Psoas muscle (tissue), 8 donors: ENCODE results near the gene ILF2. TPM values are rescaled to one million over a fixed set of nuclear protein-coding genes. Genes with fewer than 3 reads are reported as not detected.
A peak's percentile ranks its signal among the peaks of the same experiment; 100 is the strongest.

Source experiments
- ATAC-seq, 4 donors: fragments of 200-7000 bp; cut with Tn5 transposase; one replicate each; pipeline ENCODE4 v1.9.1; 2020; ENCODE audit warnings: moderate library complexity in 3 of 4, mild to moderate bottlenecking in 2 of 4
- DNase-seq, 2 donors: peaks; one replicate each; pipeline ENCODE4 v3.0.0-alpha.2; 2020
- H3K27ac ChIP-seq: fragments of 200-600 bp; one replicate; pipeline ENCODE4 v1.8.0; 2022
- H3K27me3 ChIP-seq, 3 donors: fragments of 200-600 bp in 1 of 3; one replicate each; pipeline versions ENCODE4 v1.6.1 to v1.8.0; 2013 to 2022; ENCODE audit warnings: low read length in 2 of 3, mild to moderate bottlenecking in 2 of 3, moderate library complexity in 1 of 3; ENCODE audit not compliant: insufficient read depth in 3 of 3
- H3K36me3 ChIP-seq, 2 donors: fragments of 200-600 bp in 1 of 2; one replicate each; pipeline versions ENCODE4 v1.6.1 to v1.8.0; 2013 to 2022; ENCODE audit warnings: low read depth in 1 of 2, mild to moderate bottlenecking in 1 of 2, moderate library complexity in 1 of 2; ENCODE audit not compliant: insufficient read depth in 1 of 2
- H3K4me1 ChIP-seq: fragments of 200-600 bp; one replicate; pipeline ENCODE4 v1.8.0; 2022
- H3K4me3 ChIP-seq: fragments of 200-600 bp; one replicate; pipeline ENCODE4 v1.8.0; 2022; ENCODE audit warnings: mild to moderate bottlenecking
- H3K9me3 ChIP-seq: fragments of 200-600 bp; one replicate; pipeline ENCODE4 v1.8.0; 2022
- CTCF ChIP-seq: fragments of 200-600 bp; IDR thresholded peaks from one replicate; pipeline ENCODE4 v1.8.0; 2022; ENCODE audit warnings: antibody characterized with exemption
- WGBS, 3 donors: extraction: QIAGEN DNeasy Blood & Tissue Kit; methylation state at CpG; one replicate each; pipeline versions ENCODE4 v1.1.6 to v1.1.7; 2013; 5-methylcytosine and 5-hydroxymethylcytosine counted together
- intact Hi-C, 2 donors: fragments of 100-400 bp; cut with DNase I; formaldehyde crosslinking; loops; one replicate each; pipeline versions ENCODE4 v1.11.0 to v1.14.2; 2022
- polyA plus RNA-seq, 3 donors: library from polyadenylated mRNA; stranded (reverse); fragments of 200-250 nt; gene quantifications; one replicate each; pipeline ENCODE4 v1.2.3, GENCODE V29; 2013
- total RNA-seq, 4 donors: library from RNA; stranded (reverse); fragmentation: NEBNext Ultra II Directional in 2 of 4; extraction: Animal tissue kit (Norgen Biotek cat#: 25700) in 2 of 4; gene quantifications; one replicate each; pipeline versions ENCODE4 v1.2.1 to v1.2.4, GENCODE V29; 2021 to 2023
- donor health status: healthy with polysubstance abuse.
- donor health status: DM: no; HTN: no; CAD: no; lungs with moderate emphysema.
- donor health status: Bipolar disorder and iron deficiency.
- donor health status: healthy.
- donor health status: DM: yes; HTN: yes; CAD: no.
- donor health status: DM: no; HTN: no; CAD: no.
- donor health status: DM: no; HTN: no; CAD: no.
- donor health status: DM: yes; HTN: yes; CAD: no.

The ILF2 gene
- total and polyA plus RNA-seq, 7 donors: 71.7 to 158 (median 99.2) TPM

GRCh38 chr1:153649137-153649862 lies 21.5 kb downstream of the ILF2 start:
- Histone ChIP-seq H3K27me3 (no peaks in the 10 kb centered on the region), H3K9me3 (no peaks in the 10 kb centered on the region), H3K36me3 (peaks cover 10 to 25% of the 10 kb centered on the region in 2 donors), H3K27ac (peak overlapping the region; percentile 82), H3K4me1 (peaks cover 31% of the 10 kb centered on the region), H3K4me3 (no peak overlapping the region)
- WGBS, 3 donors: 56 to 64% (median 56%) methylated on average over 3 of the region's 3 CpGs
- DNase-seq: no peak
- peak in 3 of 4 donors; percentile 11 to 27 (median 20) for ATAC-seq
- intact Hi-C loops: loop anchor here in 1 of 2 donors (1.0 kb wide), 1 partner anchor 9 kb away; no protein-coding TSS in a partner anchor
- no peak for TF ChIP-seq CTCF

- Histone ChIP-seq H3K9me3 (no peaks in the 10 kb centered on the region), H3K27me3 (no peaks in the 10 kb centered on the region), H3K4me3 (no peak overlapping the region), H3K4me1 (peaks cover 42% of the 10 kb centered on the region), H3K27ac (peak overlapping the region; percentile 43), H3K36me3 (peaks cover 13 to 37% of the 10 kb centered on the region in 2 donors)
- TF ChIP-seq CTCF: no peak
- DNase-seq (no peak), ATAC-seq (peak in 3 of 4 donors; percentile 7 to 14 (median 11))
- intact Hi-C loops: no loop called here
- WGBS, 3 donors: 75 to 79% (median 78%) methylated on average over 10 of the region's 10 CpGs
These were observed 22.7 kb downstream of the ILF2 start for GRCh38 chr1:153648000-153648643.

- WGBS, 3 donors: 23 to 66% (median 43%) methylated on average over 2 of the region's 2 CpGs
- H3K4me1 ChIP-seq: peaks cover 50% of the 10 kb centered on the region
- no peaks in the 10 kb centered on the region for H3K9me3 ChIP-seq
- H3K27me3 ChIP-seq: no peaks in the 10 kb centered on the region
- intact Hi-C loops: no loop called here
- peaks cover 13 to 45% of the 10 kb centered on the region in 2 donors for H3K36me3 ChIP-seq
- peak overlapping the region; percentile 43 for H3K27ac ChIP-seq
- H3K4me3 ChIP-seq: no peak overlapping the region
- DNase-seq (no peak), ATAC-seq (peak in 3 of 4 donors; percentile 22 to 32 (median 31))
- no peak for TF ChIP-seq CTCF
These were observed 23.5 kb downstream of the ILF2 start for GRCh38 chr1:153647346-153647714.

- Histone ChIP-seq H3K27me3 (no peaks in the 10 kb centered on the region), H3K9me3 (no peaks in the 10 kb centered on the region), H3K4me3 (no peak overlapping the region), H3K4me1 (peaks cover 55% of the 10 kb centered on the region), H3K27ac (peak overlapping the region; percentile 43), H3K36me3 (peaks cover 17 to 50% of the 10 kb centered on the region in 2 donors)
- DNase-seq (no peak), ATAC-seq (peak in 1 of 4 donors; percentile 0)
- TF ChIP-seq CTCF: no peak
- intact Hi-C loops: no loop called here
- WGBS, 3 donors: 68 to 84% (median 74%) methylated on average over 5 of the region's 5 CpGs
These were observed 24.0 kb downstream of the ILF2 start for GRCh38 chr1:153646672-153647345.
